Astrocyte of the spinal cord (primary cell): Measurements from ENCODE around the gene NTHL1.
A peak's percentile ranks its signal among the peaks of the same experiment; 100 is the strongest.

Experiments used
- DNase-seq: peaks from one replicate; pipeline ENCODE4 v3.0.0; 2011; ENCODE audit warnings: low read depth, low spot score
- H3K4me3 ChIP-seq: 2 replicates; pipeline ENCODE4 v1.5.1; 2011; ENCODE audit warnings: low read depth, mild to moderate bottlenecking, low read length, moderate library complexity
- in situ Hi-C: cut with HindIII; loops from 2 replicates; pipeline ENCODE4 v1.10.0; 2017; ENCODE audit warnings: low sequenced_read_pairs
- TF ChIP-seq, protein P1 (sequence below): IDR thresholded peaks from 2 replicates; pipeline ENCODE4 v1.5.1; 2012; ENCODE audit warnings: low read depth, mild to moderate bottlenecking, low read length, inconsistent platforms

NTHL1 gene

GRCh38 chr16:1997494-1998359, 49.9 kb downstream of the NTHL1 start:
- TF ChIP-seq, protein P1, sequence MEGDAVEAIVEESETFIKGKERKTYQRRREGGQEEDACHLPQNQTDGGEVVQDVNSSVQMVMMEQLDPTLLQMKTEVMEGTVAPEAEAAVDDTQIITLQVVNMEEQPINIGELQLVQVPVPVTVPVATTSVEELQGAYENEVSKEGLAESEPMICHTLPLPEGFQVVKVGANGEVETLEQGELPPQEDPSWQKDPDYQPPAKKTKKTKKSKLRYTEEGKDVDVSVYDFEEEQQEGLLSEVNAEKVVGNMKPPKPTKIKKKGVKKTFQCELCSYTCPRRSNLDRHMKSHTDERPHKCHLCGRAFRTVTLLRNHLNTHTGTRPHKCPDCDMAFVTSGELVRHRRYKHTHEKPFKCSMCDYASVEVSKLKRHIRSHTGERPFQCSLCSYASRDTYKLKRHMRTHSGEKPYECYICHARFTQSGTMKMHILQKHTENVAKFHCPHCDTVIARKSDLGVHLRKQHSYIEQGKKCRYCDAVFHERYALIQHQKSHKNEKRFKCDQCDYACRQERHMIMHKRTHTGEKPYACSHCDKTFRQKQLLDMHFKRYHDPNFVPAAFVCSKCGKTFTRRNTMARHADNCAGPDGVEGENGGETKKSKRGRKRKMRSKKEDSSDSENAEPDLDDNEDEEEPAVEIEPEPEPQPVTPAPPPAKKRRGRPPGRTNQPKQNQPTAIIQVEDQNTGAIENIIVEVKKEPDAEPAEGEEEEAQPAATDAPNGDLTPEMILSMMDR = no peak
- no peak for DNase-seq
- in situ Hi-C loops = no loop called here
- no peak overlapping the region for H3K4me3 ChIP-seq

- TF ChIP-seq, protein P1 = no peak
- in situ Hi-C loops = no loop called here
- H3K4me3 ChIP-seq = no peak overlapping the region
- no peak for DNase-seq
These were observed 53.9 kb downstream of the NTHL1 start for GRCh38 chr16:1993731-1994131.

DNA sequence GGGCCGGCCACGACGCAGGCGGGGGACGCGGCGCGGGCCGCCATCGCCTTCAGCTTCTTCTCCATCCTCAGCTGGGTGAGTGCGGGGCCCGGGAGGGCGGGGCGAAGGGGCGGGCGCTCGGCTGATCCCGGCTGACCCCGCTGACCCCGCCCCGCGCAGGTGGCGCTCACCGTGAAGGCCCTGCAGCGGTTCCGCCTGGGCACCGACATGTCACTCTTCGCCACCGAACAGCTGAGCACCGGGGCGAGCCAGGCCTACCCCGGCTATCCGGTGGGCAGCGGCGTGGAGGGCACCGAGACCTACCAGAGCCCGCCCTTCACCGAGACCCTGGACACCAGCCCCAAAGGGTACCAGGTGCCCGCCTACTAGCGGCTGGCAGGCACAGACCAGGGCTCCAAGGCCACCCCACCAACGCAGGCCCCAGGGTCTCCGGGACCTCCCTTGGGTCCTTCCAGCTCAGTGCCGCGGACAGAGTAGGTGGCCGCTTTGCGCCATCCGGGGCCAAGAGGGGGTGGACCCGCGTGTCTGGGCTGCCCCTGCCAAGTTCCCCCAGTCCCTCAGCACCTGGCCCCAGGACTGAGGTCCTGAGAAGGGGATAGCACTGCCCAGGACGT, 54.8 kb downstream of the NTHL1 start:
- in situ Hi-C loops = no loop called here
- no peak for DNase-seq

DNA sequence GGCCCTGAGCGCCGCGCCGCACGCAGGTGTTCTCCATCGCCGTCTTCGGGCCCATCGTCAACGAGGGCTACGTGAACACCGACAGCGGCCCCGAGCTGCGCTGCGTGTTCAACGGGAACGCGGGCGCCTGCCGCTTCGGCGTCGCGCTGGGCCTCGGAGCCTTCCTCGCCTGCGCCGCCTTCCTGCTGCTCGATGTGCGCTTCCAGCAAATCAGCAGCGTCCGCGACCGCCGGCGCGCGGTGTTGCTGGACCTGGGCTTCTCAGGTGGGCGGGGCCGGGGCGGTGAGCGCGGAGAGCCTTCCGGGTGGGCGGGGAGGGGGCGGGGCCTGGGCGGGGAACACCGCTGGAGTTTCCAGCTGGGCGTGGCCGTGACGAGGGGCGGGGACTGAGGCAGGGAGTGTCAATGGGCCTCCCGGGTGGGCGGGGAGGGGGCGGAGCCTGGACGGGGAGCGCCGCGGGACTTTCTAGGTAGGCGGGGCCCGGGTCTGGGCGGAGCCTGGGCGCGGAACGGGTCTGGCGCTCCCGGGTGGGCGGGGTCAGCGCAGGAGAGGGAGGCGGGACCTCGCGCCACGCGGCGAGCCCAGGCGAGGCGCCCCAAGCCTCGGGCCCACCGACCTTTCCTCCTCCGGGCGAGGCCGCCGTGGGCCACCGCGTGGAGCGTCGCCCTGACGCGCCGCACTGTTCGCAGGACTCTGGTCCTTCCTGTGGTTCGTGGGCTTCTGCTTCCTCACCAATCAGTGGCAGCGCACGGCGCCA, 55.5 kb downstream of the NTHL1 start:
- no peak overlapping the region for H3K4me3 ChIP-seq
- DNase-seq = peak; percentile 91
- in situ Hi-C loops = no loop called here
- TF ChIP-seq, protein P1 = no peak

More for the DNA sequence above, 54.8 kb downstream of the NTHL1 start:
- no peak overlapping the region for H3K4me3 ChIP-seq
- TF ChIP-seq, protein P1 = no peak

DNA sequence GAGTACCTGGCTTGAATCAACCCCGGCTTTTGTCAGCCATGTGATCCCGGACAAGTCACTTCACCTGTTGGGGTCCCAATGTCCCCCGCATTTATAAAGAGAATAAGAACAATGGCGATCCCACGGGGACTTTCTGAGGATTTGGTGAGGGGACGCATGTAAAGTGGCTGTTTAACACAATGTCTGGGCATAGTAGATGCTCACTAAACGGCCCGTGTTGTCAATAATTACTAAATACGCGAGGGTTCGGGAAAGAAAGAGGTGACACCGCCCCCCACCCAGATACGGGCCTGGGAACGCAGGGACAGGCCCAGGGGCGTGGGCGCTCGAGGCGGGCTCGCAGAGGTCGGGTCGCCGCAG, 56.1 kb downstream of the NTHL1 start:
- TF ChIP-seq, protein P1 = no peak
- no peak overlapping the region for H3K4me3 ChIP-seq
- no peak for DNase-seq
- in situ Hi-C loops = no loop called here

- TF ChIP-seq, protein P1 = no peak
- in situ Hi-C loops = no loop called here
- H3K4me3 ChIP-seq = no peak overlapping the region
- no peak for DNase-seq
These were observed 56.5 kb downstream of the NTHL1 start for GRCh38 chr16:1991135-1991551.
